HepG2 (cell line): Measurements from ENCODE around the gene PPP2R2C. TPM values are rescaled to one million over a fixed set of nuclear protein-coding genes. Genes with fewer than 3 reads are reported as not detected.

Experiments used
- ATAC-seq: fragments of 200-7000 bp; cut with Tn5 transposase; 3 replicates; pipeline ENCODE4 v1.9.1; 2020; ENCODE audit warnings: mild to moderate bottlenecking, moderate library complexity
- BruUV-seq: library from RNA; stranded (reverse); fragments of 400-500 nt; replicated peaks from 2 replicates; lab custom pipeline; 2021; lab: Mats Ljungman, UMichigan
- CTCF ChIA-PET: fragments of 300-600 bp; formaldehyde crosslinking; extraction: SDS; loops from one replicate; lab custom pipeline; 2021; ENCODE audit warnings: low total read pairs, inconsistent platforms, low intra/inter-chr PET ratio; lab: Yijun Ruan, JAX
- POLR2A ChIA-PET: fragments of 350-600 bp; sonication (Branson Sonifier 250); formaldehyde crosslinking; loops from one replicate; lab custom pipeline; 2020; ENCODE audit warnings: antibody characterized with exemption, inconsistent platforms; lab: Yijun Ruan, JAX
- DNase-seq: peaks from one replicate; pipeline ENCODE4 v3.0.0-alpha.2; 2015; ENCODE audit warnings: low spot score
- FAIRE-seq: peaks from 3 replicates; lab custom pipeline; 2011; peaks lifted over from hg19 to GRCh38; lab: Jason Lieb, UNC
- H2AFZ ChIP-seq: one replicate; pipeline ENCODE4 v1.6.1; 2011; ENCODE audit warnings: low read length, inconsistent platforms
- H3K27ac ChIP-seq: fragments of 300-600 bp; 3 replicates; pipeline ENCODE4 v1.8.0; 2011; ENCODE audit warnings: mixed run types, mild to moderate bottlenecking, mixed read lengths, low read length, inconsistent platforms; ENCODE audit not compliant: insufficient read depth; ENCODE audit errors: extremely low read length
- H3K27me3 ChIP-seq, 2 experiments: fragments of 200-600 bp in 1 of 2; 2 replicates in 1 of 2; 3 replicates in 1 of 2; pipeline versions ENCODE4 v1.6.0 to v1.8.0; 2011; ENCODE audit warnings: low read length in 2 of 2, mild to moderate bottlenecking in 2 of 2, moderate library complexity in 2 of 2, inconsistent platforms in 1 of 2; ENCODE audit not compliant: insufficient read depth in 2 of 2, control insufficient read depth in 1 of 2
- H3K36me3 ChIP-seq, 2 experiments: fragments of 200-600 bp in 1 of 2; replicated peaks in 1 of 2; 2 replicates in 1 of 2; 3 replicates in 1 of 2; pipeline versions ENCODE4 v1.5.1 to v1.8.0; 2011; ENCODE audit warnings: low read length in 2 of 2, inconsistent platforms in 1 of 2; ENCODE audit not compliant: insufficient read depth in 2 of 2, control insufficient read depth in 1 of 2
- H3K4me1 ChIP-seq: 2 replicates; pipeline ENCODE4 v1.5.1; 2012; ENCODE audit warnings: low read length, inconsistent platforms; ENCODE audit not compliant: insufficient read depth
- H3K4me2 ChIP-seq: 2 replicates; pipeline ENCODE4 v1.6.0; 2011; ENCODE audit warnings: low read depth, low read length, inconsistent platforms
- H3K4me3 ChIP-seq, 3 experiments: fragments of 200-600 bp in 1 of 3; sonication (generic), shearing (Covaris generic) in 1 of 3; replicated peaks in 1 of 3; 2 replicates each; pipeline ENCODE4 v1.5.1; 2011 to 2016; ENCODE audit warnings: low read length in 3 of 3, inconsistent platforms in 2 of 3, low read depth in 2 of 3, mild to moderate bottlenecking in 2 of 3, control low read depth in 1 of 3, mixed read lengths in 1 of 3; ENCODE audit not compliant: insufficient read depth in 1 of 3
- H3K79me2 ChIP-seq: one replicate; pipeline ENCODE4 v1.6.1; 2011; ENCODE audit warnings: low read length, inconsistent platforms; ENCODE audit not compliant: insufficient read depth
- H3K9ac ChIP-seq: 2 replicates; pipeline ENCODE4 v1.6.0; 2011; ENCODE audit warnings: mild to moderate bottlenecking, low read depth, low read length, inconsistent platforms; ENCODE audit not compliant: insufficient read depth
- H3K9me3 ChIP-seq: 2 replicates; pipeline ENCODE4 v1.5.1; 2012; ENCODE audit warnings: mild to moderate bottlenecking, low read length
- H4K20me1 ChIP-seq: 2 replicates; pipeline ENCODE4 v1.6.0; 2011; ENCODE audit warnings: inconsistent platforms, mild to moderate bottlenecking, low read length, moderate library complexity; ENCODE audit not compliant: insufficient read depth
- CEBPZ ChIP-seq: IDR thresholded peaks from 2 replicates; pipeline ENCODE4 v1.6.1; 2012; ENCODE audit warnings: low read length, improper control_type of control experiment
- CTCF ChIP-seq: sonication (generic); formaldehyde crosslinking; IDR thresholded peaks from 2 replicates; pipeline ENCODE4 v1.5.0; 2020; ENCODE audit warnings: mild to moderate bottlenecking, missing genetic modification reagents, moderate library complexity
- DPF2 ChIP-seq: sonication (generic); formaldehyde crosslinking; IDR thresholded peaks from 2 replicates; pipeline ENCODE4 v1.4.0; 2020; ENCODE audit warnings: mild to moderate bottlenecking, low read depth, missing genetic modification reagents, borderline replicate concordance
- POGZ ChIP-seq: sonication (generic); formaldehyde crosslinking; IDR thresholded peaks from 2 replicates; pipeline ENCODE4 v1.4.0; 2020; ENCODE audit warnings: mild to moderate bottlenecking, missing genetic modification reagents
- RERE ChIP-seq: IDR thresholded peaks from 2 replicates; pipeline ENCODE4 v1.6.1; 2016; ENCODE audit warnings: low read depth, missing genetic modification reagents, missing compliant biosample characterization
- SNAPC2 ChIP-seq: sonication (generic); formaldehyde crosslinking; IDR thresholded peaks from 2 replicates; pipeline ENCODE4 v1.8.1; 2022; ENCODE audit warnings: mild to moderate bottlenecking, missing genetic modification reagents
- YY1 ChIP-seq: IDR thresholded peaks from 2 replicates; pipeline ENCODE4 v1.6.1; 2011; ENCODE audit warnings: low read length, low read depth, moderate library complexity, mild to moderate bottlenecking; ENCODE audit not compliant: insufficient read depth, insufficient replicate concordance
- ZFP62 ChIP-seq: sonication (generic); formaldehyde crosslinking; IDR thresholded peaks from 2 replicates; pipeline ENCODE4 v1.4.0; 2020; ENCODE audit warnings: missing genetic modification reagents
- ZKSCAN1 ChIP-seq: fragments of 150-350 bp; IDR thresholded peaks from 2 replicates; pipeline ENCODE4 v1.6.1; 2014; ENCODE audit warnings: low read length
- ZNF253 ChIP-seq: sonication (generic); formaldehyde crosslinking; IDR thresholded peaks from 2 replicates; pipeline ENCODE4 v1.8.0; 2022; ENCODE audit warnings: mild to moderate bottlenecking, missing genetic modification reagents, borderline replicate concordance
- ZNF30 ChIP-seq: sonication (generic); formaldehyde crosslinking; IDR thresholded peaks from 2 replicates; pipeline ENCODE4 v1.5.0; 2020; ENCODE audit warnings: mild to moderate bottlenecking, missing genetic modification reagents
- ZNF570 ChIP-seq: sonication (generic); formaldehyde crosslinking; IDR thresholded peaks from 2 replicates; pipeline ENCODE4 v1.4.0; 2020; ENCODE audit warnings: mild to moderate bottlenecking, missing genetic modification reagents, borderline replicate concordance
- WGBS: methylation state at CpG from one replicate; pipeline ENCODE4 v1.1.6; 2017; ENCODE audit warnings: low lambda C conversion rate; 5-methylcytosine and 5-hydroxymethylcytosine counted together
- in situ Hi-C: cut with HindIII; loops from 2 replicates; pipeline ENCODE4 v1.10.0; 2017; ENCODE audit warnings: low pct_unique_long_range_greater_than_20kb; ENCODE audit not compliant: extremely low pct_ligation_motif_present
- intact Hi-C: fragments of 100-400 bp; cut with micrococcal nuclease; formaldehyde crosslinking; loops from one replicate; pipeline ENCODE4 v1.10.0; 2022; ENCODE audit not compliant: unreplicated experiment
- polyA plus RNA-seq, 8 experiments: library from polyadenylated mRNA; depleted of rRNA in 3 of 8; stranded (reverse) in 7 of 8; unstranded in 1 of 8; fragments of >200 nt; fragmentation: Illumina TruSeq in 4 of 8; extraction: Trizol in 4 of 8; gene quantifications; 2 replicates each; pipeline versions ENCODE4 v1.2.1 to v1.2.3, GENCODE V29; 2011 to 2016; ENCODE audit warnings: low read depth in 4 of 8, missing spikeins in 1 of 8, mixed read lengths in 1 of 8; ENCODE audit not compliant: insufficient read depth in 1 of 8
- total RNA-seq, 5 experiments: library from RNA; depleted of rRNA; stranded (reverse); fragments of >200 nt; fragmentation: Illumina TruSeq; extraction: Trizol; gene quantifications; 2 replicates each; pipeline ENCODE4 v1.2.3, GENCODE V29; 2016; ENCODE audit warnings: low read depth in 1 of 5

The PPP2R2C gene
- total and polyA plus RNA-seq, 2 of the 13 experiments (the other 11 are each of a cell fraction or from before 2014, with no cell fraction given), result 0.60 to 8.6 TPM

GRCh38 chr4:6361076-6361784, 111.2 kb downstream of the PPP2R2C start:
- Histone ChIP-seq H3K9me3 (no peaks in the 10 kb centered on the region), H3K36me3 (no peaks in the 10 kb centered on the region), H3K4me2 (no peak overlapping the region), H3K9ac (no peak overlapping the region), H3K4me1 (no peaks in the 10 kb centered on the region), H2AFZ (no peak overlapping the region), H3K27ac (no peak overlapping the region), H3K79me2 (no peaks in the 10 kb centered on the region), H3K27me3 (peaks cover 3 to 31% of the 10 kb centered on the region in 2 experiments; a peak in 3 of 5 replicates), H3K4me3 (no peak overlapping the region), H4K20me1 (peaks cover 2% of the 10 kb centered on the region; the same call in 1 of the 2 replicates)
- intact Hi-C loops (no loop called here), in situ Hi-C loops (no loop called here)
- WGBS, result 10% methylated on average over 4 of the region's 4 CpGs
- DNase-seq (no peak), FAIRE-seq (no peak), ATAC-seq (no peak)
- TF ChIP-seq ZKSCAN1 (no peak), ZNF30 (CRISPR knock-in tag) (no peak), ZFP62 (CRISPR knock-in tag) (no peak), POGZ (CRISPR knock-in tag) (no peak), DPF2 (CRISPR knock-in tag) (no peak), RERE (no peak), SNAPC2 (CRISPR knock-in tag) (no peak), ZNF570 (no peak), CEBPZ (no peak), ZNF253 (no peak), CTCF (CRISPR knock-in tag) (no peak), YY1 (no peak)
- BruUV-seq, result no TSS peak
- ChIA-PET POLR2A (no interaction called here), CTCF (no interaction called here)
